ENCODE data around the gene MAN1B1.

GRCh38 chr9:137149942-137150616 is 63.3 kb downstream of the MAN1B1 start:
- TF ChIP-seq POLR2A (IDR thresholded peaks at IDR 0.05) (no peak), CTCF (IDR thresholded peaks at IDR 0.05) (no peak)

Data from sigmoid colon (tissue), 3 donors.